Cardiac fibroblast (primary cell): ENCODE results near the gene THSD4.

Experiments used
- DNase-seq, 2 donors: peaks; one replicate each; pipeline versions ENCODE4 v3.0.0 to v3.0.0-alpha.2; 2010; ENCODE audit warnings: low read depth in 2 of 2
- H3K4me3 ChIP-seq, 2 donors: replicated peaks in 1 of 2; 1 replicate in 1 of 2; 2 replicates in 1 of 2; pipeline ENCODE4 v1.5.1; 2011; ENCODE audit warnings: low read depth in 2 of 2, low read length in 2 of 2, mild to moderate bottlenecking in 2 of 2, moderate library complexity in 1 of 2
- CTCF ChIP-seq: IDR thresholded peaks from one replicate; pipeline ENCODE4 v1.5.1; 2011; ENCODE audit warnings: low read depth, mild to moderate bottlenecking, low read length, inconsistent platforms

The THSD4 gene

GRCh38 chr15:71597637-71598036 is 482.4 kb downstream of the THSD4 start:
- H3K4me3 ChIP-seq, result no peak overlapping the region
- DNase-seq, result no peak
- no peak for TF ChIP-seq CTCF

- DNase-seq, result no peak
- no peak for TF ChIP-seq CTCF
- H3K4me3 ChIP-seq, result no peak overlapping the region
These were observed 483.5 kb downstream of the THSD4 start for GRCh38 chr15:71598741-71599140.

GRCh38 chr15:71599418-71600151 is 484.3 kb downstream of the THSD4 start:
- DNase-seq, result no peak
- H3K4me3 ChIP-seq, result no peak overlapping the region
- no peak for TF ChIP-seq CTCF

- no peak overlapping the region for H3K4me3 ChIP-seq
- TF ChIP-seq CTCF, result no peak
- DNase-seq, result no peak
These were observed 485.0 kb downstream of the THSD4 start for GRCh38 chr15:71600237-71600636.

GRCh38 chr15:71601038-71601834 is 486.0 kb downstream of the THSD4 start:
- no peak for TF ChIP-seq CTCF
- no peak for DNase-seq
- no peak overlapping the region for H3K4me3 ChIP-seq

GRCh38 chr15:71603379-71603778 is 488.1 kb downstream of the THSD4 start:
- no peak overlapping the region for H3K4me3 ChIP-seq
- TF ChIP-seq CTCF, result no peak
- no peak for DNase-seq
